GM19324 (cell line): Measurements from ENCODE around the gene PREX1.

Experiments
- ATAC-seq: cut with Tn5 transposase; IDR thresholded peaks from one replicate; pipeline ENCODE4 v1.9.1; 2021; ENCODE audit warnings: mild to moderate bottlenecking, moderate library complexity; ENCODE audit not compliant: unreplicated experiment, low FRiP score

PREX1 gene

GRCh38 chr20:48687117-48687800, 140.5 kb downstream of the PREX1 start:
- ATAC-seq: no peak

GRCh38 chr20:48686238-48687116, 141.3 kb downstream of the PREX1 start:
- ATAC-seq: no peak

- ATAC-seq: no peak
Measured at GRCh38 chr20:48685300-48685699, 142.5 kb downstream of the PREX1 start.

- no peak for ATAC-seq
Measured at GRCh38 chr20:48684501-48685041, 143.2 kb downstream of the PREX1 start.

GRCh38 chr20:48683467-48684175, 144.2 kb downstream of the PREX1 start:
- no peak for ATAC-seq

- ATAC-seq: no peak
Measured at GRCh38 chr20:48682529-48683363, 145.1 kb downstream of the PREX1 start.

GRCh38 chr20:48681873-48682426, 145.8 kb downstream of the PREX1 start:
- ATAC-seq: no peak

GRCh38 chr20:48681201-48681872, 146.5 kb downstream of the PREX1 start:
- no peak for ATAC-seq

- no peak for ATAC-seq
Measured at GRCh38 chr20:48680650-48681049, 147.1 kb downstream of the PREX1 start.

- no peak for ATAC-seq
Measured at GRCh38 chr20:48679599-48679998, 148.2 kb downstream of the PREX1 start.

GRCh38 chr20:48679011-48679410, 148.8 kb downstream of the PREX1 start:
- ATAC-seq: no peak

GRCh38 chr20:48678421-48678820, 149.4 kb downstream of the PREX1 start:
- ATAC-seq: no peak

GRCh38 chr20:48676795-48677460, 150.9 kb downstream of the PREX1 start:
- ATAC-seq: no peak

GRCh38 chr20:48676125-48676524, 151.7 kb downstream of the PREX1 start:
- ATAC-seq: no peak

- no peak for ATAC-seq
Measured at GRCh38 chr20:48674461-48674860, 153.3 kb downstream of the PREX1 start.

GRCh38 chr20:48673507-48673906, 154.3 kb downstream of the PREX1 start:
- ATAC-seq: no peak

- ATAC-seq: no peak
Measured at GRCh38 chr20:48672324-48672723, 155.5 kb downstream of the PREX1 start.

GRCh38 chr20:48671141-48671540, 156.7 kb downstream of the PREX1 start:
- ATAC-seq: no peak
